ENCODE results near the gene HSPA6.
"Not testable (repeated sequence)": the region's sequence is repeated elsewhere in the genome, so short reads cannot be mapped to it uniquely, and the experiment has no call there.

Gene HSPA6

DNA sequence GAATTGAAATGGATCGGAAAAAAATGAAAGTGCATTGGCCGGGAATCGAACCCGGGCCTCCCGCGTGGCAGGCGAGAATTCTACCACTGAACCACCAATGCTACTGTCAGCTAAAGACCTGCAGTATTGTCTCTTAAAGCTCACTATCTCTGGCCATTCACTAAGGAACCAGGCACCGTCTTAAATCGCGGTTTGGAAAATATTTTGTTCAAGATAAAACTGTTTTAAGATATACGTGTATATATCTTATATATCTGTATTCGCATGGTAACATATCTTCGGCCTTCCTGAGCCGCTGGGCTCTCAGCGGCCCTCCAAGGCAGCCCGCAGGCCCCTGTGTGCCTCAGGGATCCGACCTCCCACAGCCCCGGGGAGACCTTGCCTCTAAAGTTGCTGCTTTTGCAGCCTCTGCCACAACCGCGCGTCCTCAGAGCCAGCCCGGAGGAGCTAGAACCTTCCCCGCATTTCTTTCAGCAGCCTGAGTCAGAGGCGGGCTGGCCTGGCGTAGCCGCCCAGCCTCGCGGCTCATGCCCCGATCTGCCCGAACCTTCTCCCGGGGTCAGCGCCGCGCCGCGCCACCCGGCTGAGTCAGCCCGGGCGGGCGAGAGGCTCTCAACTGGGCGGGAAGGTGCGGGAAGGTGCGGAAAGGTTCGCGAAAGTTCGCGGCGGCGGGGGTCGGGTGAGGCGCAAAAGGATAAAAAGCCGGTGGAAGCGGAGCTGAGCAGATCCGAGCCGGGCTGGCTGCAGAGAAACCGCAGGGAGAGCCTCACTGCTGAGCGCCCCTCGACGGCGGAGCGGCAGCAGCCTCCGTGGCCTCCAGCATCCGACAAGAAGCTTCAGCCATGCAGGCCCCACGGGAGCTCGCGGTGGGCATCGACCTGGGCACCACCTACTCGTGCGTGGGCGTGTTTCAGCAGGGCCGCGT is at the start of gene HSPA6:
Gene HSPA6 (plus strand): TSS at position 724 of the 925 bp plus-strand sequence. CDS start 119 bp downstream, at position 843.
- DNase-seq: peak; percentile 23 to 51

DNA sequence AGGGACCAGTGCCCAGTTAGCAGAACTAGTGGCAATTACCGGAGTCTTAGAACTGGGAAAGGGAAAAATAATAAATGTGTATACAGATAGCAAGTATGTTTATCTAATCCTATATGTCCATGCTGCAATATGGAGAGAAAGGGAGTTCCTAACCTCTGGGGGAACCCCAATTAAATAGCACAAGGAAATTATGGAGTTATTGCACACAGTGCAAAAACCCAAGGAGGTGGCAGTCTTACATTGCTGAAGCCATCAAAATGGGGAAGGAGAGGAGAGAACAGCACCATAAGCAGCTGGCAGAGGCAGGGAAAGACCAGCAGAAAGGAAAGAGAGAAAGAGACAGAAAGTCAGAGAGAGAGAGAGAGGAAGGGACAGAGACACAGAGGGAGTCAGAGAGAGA is 46.6 kb upstream of the HSPA6 start:
- DNase-seq: not testable (repeated sequence)

GRCh38 chr1:161478985-161479384 is 45.4 kb upstream of the HSPA6 start:
- DNase-seq: no peak

DNA sequence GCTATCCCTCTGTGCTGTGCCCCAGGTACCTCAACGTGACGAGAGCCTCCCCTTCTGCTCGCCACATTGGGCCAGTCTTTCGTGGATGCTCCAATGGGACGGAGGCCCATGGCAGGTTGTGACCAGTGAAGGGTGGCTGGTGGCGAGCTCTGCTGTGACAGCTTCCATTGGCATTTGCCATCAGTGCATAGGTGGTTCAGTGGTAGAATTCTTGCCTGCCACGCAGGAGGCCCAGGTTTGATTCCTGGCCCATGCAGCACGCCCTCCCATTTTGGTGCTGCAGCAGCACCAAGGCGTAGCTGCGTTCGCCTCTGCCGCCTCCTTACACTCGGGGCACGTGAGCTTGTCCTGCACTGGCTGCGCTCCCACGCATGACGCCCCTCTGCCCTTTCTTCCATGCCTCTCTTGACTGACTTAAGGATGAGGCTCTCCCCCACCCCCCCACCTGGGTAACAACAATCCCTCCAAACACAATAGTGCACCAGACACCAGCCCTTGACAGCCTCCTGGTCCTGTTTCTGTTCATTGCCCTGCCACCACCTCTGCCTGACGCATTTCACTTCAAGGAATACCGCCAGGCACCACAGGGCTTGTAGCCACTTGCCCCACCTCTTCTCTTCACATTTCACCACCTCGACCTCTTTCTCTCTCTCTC is 43.8 kb upstream of the HSPA6 start:
- no peak for DNase-seq

- no peak for DNase-seq
Observed at GRCh38 chr1:161481624-161482392, 42.5 kb upstream of the HSPA6 start.

- no peak for DNase-seq
Observed at GRCh38 chr1:161482610-161483009, 41.7 kb upstream of the HSPA6 start.

- no peak for DNase-seq
Observed at GRCh38 chr1:161483361-161483760, 41.0 kb upstream of the HSPA6 start.

DNA sequence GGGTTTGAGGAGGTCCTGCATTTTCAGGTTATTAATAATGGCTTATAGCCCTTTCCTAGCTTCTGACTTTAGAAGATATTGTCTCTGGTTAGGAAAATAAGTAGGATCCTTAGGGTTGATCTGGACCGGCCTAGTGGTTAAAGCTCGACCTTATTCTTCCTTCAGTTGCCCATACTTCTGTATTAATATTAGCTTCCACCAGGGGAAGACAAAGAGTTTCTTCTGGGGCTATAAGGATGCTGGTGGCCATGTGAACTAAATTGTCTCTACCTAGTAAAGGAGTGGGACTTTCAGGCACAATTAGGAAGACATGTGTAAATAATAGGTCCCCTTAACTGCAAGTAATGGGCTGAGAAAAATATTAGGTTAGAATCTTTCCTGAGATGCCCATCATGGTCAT is 39.7 kb upstream of the HSPA6 start:
- no peak for DNase-seq

- no peak for DNase-seq
Observed at GRCh38 chr1:161486806-161487741, 37.3 kb upstream of the HSPA6 start.

GRCh38 chr1:161491472-161491871 is 32.9 kb upstream of the HSPA6 start:
- DNase-seq: no peak

- DNase-seq: no peak
Observed at GRCh38 chr1:161492827-161493226, 31.5 kb upstream of the HSPA6 start.

- DNase-seq: no peak
Observed at GRCh38 chr1:161494091-161494735, 30.1 kb upstream of the HSPA6 start.

DNA sequence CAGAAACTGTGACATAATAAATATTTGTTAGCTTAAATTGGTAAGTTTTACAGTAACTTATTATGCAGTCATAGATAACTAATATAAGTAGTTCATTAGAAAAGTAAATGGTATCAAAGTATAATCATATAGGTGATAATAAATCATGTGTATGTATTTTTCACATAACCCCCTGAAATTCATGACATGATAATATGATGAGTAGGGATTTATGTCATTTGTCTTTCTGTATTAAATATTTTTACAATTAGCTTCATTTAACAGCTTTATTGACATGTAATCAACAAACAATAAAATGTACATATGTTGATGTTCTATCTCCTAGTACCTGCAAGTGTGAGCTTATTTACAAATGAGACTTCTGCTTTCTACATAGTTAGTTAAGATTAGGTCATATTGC is 28.9 kb upstream of the HSPA6 start:
- no peak for DNase-seq

GRCh38 chr1:161497961-161498360 is 26.4 kb upstream of the HSPA6 start:
- no peak for DNase-seq

DNA sequence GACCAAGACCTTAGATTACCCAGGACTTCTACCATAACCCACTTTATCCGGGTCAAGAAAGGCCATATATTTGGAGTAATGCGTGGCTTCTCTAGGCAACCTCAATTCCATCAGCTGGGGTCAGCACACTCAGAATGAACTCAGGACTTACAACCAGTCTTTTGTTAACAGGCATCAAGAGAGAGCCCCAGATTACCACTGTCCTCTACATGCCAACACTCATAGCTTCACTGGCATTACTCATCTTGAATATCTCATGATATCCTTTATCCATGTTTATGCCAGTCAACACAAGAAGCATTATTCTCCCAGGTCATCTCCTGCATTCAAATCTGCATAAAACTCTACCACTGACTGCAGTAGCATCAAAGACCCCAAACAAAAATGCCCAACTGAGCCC is 25.7 kb upstream of the HSPA6 start:
- no peak for DNase-seq

DNA sequence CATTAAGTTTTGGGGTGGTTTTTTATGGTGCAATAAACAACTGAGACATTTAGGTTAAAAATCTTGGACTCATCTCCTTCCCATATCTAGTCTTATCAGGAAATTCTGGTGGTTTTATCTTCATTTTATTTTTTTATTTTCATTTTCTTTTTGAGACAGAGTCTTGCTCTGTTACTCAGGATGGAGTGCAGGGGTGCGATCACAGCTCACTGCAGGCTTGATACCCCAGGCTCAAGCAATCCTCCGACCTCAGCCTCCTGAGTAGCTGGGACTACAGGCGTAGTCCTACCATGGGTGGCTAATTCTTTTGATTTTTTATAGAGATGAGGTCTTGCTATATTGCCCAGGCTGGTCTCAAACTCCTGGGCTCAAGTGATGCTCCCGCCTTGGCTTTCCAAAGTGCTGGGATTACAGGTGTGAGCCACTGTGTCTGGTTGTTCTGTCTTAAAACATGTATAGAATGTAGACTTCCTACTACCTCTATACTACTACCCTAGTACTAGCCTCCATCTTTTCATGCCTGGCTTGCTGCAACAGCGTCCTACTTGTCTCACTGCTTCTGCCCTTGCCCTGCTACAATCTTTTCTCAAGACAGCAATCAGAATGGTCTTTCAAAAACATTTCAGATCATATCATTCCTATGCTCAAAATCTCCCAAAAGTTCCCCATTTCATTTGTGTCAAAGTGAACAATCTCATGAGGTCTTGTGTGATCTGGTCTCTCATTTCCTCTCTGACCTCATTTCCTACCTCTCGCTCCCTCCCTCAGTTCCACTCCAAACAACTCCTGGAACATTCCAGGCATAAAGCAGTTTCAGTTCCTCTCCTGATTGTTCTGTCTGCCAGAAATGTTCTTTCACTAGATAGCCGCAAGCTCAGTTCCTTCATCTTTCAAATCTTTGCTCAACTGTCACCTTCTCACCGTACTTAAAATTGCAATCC is 25.0 kb upstream of the HSPA6 start:
- no peak for DNase-seq

DNA sequence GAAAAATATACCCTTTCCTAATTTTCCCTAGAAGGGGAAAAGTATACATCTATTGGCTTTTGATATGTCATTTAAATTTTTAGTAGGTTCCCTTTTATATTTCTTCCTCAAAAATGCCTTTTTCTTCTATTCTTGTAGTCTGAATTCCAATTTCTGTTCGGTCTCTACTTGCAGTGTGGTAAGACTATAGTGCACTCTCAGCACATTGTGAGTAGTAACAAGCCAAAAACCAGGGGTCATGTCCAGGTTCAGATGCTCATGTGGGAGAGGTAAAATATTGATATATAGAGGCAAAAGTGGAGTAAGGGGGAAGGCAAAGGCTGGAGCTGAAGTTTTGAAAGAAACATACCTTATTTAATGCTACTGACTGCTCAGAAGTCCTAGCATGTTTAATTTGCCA is 23.1 kb upstream of the HSPA6 start:
- no peak for DNase-seq

DNA sequence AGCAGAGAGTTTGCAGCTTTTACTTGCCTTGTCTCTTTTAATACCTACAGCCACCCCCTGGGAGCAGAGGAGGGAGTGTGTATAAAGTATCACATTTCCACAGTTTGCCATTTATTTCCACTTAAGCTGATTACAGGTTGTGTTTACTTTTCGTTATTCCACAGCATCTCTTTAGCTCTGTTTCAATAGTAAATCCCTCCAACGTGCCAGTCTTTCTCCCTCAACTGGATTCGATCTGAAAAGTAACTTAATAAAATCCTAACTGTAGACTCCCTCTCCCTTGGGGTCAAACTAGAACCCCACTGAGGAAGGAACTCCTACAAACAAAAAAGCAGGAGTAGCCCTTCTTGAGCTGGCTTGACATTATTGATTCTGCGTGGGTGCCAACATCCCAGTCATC is 22.2 kb upstream of the HSPA6 start:
- no peak for DNase-seq

- DNase-seq: no peak
Observed at GRCh38 chr1:161502641-161503393, 21.5 kb upstream of the HSPA6 start.

GRCh38 chr1:161503394-161503748 is 21.0 kb upstream of the HSPA6 start:
- DNase-seq: no peak

Data from cerebellar nuclear complex (tissue), 1 donor.